Measurements from ENCODE around the gene LINGO3. TPM values are rescaled to one million over a fixed set of nuclear protein-coding genes. Genes with fewer than 3 reads are reported as not detected.

LINGO3 gene
- total RNA-seq, 1 donor from 2014 or later, result not detected

- Mint-ChIP-seq H3K27ac (ENCODE audit: unreplicated experiment) (no peak overlapping the region), H3K27me3 (ENCODE audit: low read depth) (no peaks in the 10 kb centered on the region), H3K4me1 (ENCODE audit: low read depth) (peaks cover 11% of the 10 kb centered on the region), H3K4me3 (ENCODE audit: unreplicated experiment) (no peak overlapping the region), H3K9me3 (ENCODE audit: low read depth) (peaks cover 7% of the 10 kb centered on the region), H3K36me3 (ENCODE audit: low read depth) (no peaks in the 10 kb centered on the region)
- DNase-seq (ENCODE audit: low spot score), result no peak
- TF ChIP-seq CTCF (IDR thresholded peaks at IDR 0.05), result no peak
Observed at GRCh38 chr19:2317756-2318155, 9.8 kb upstream of the LINGO3 start.

- no peak for DNase-seq (ENCODE audit: low spot score)
- no peak for TF ChIP-seq CTCF (IDR thresholded peaks at IDR 0.05)
- H3K4me1 Mint-ChIP-seq (ENCODE audit: low read depth), result peaks cover 11% of the 10 kb centered on the region
- H3K27me3 Mint-ChIP-seq (ENCODE audit: low read depth), result no peaks in the 10 kb centered on the region
- peaks cover 7% of the 10 kb centered on the region for H3K9me3 Mint-ChIP-seq (ENCODE audit: low read depth)
- no peak overlapping the region for H3K27ac Mint-ChIP-seq (ENCODE audit: unreplicated experiment)
- no peak overlapping the region for H3K4me3 Mint-ChIP-seq (ENCODE audit: unreplicated experiment)
- H3K36me3 Mint-ChIP-seq (ENCODE audit: low read depth), result no peaks in the 10 kb centered on the region
Observed at GRCh38 chr19:2317300-2317699, 9.3 kb upstream of the LINGO3 start.

GRCh38 chr19:2315818-2316353 lies 7.9 kb upstream of the LINGO3 start:
- H3K4me3 Mint-ChIP-seq (ENCODE audit: unreplicated experiment), result no peak overlapping the region

GRCh38 chr19:2315121-2315817 lies 7.3 kb upstream of the LINGO3 start:
- no peak for DNase-seq (ENCODE audit: low spot score)
- TF ChIP-seq CTCF (IDR thresholded peaks at IDR 0.05), result no peak
- no peak overlapping the region for H3K27ac Mint-ChIP-seq (ENCODE audit: unreplicated experiment)
- H3K36me3 Mint-ChIP-seq (ENCODE audit: low read depth), result no peaks in the 10 kb centered on the region
- H3K27me3 Mint-ChIP-seq (ENCODE audit: low read depth), result no peaks in the 10 kb centered on the region
- no peak overlapping the region for H3K4me3 Mint-ChIP-seq (ENCODE audit: unreplicated experiment)
- H3K4me1 Mint-ChIP-seq (ENCODE audit: low read depth), result peaks cover 11% of the 10 kb centered on the region
- H3K9me3 Mint-ChIP-seq (ENCODE audit: low read depth), result peaks cover 7% of the 10 kb centered on the region

More at GRCh38 chr19:2315818-2316353, 7.9 kb upstream of the LINGO3 start:
- H3K4me1 Mint-ChIP-seq (ENCODE audit: low read depth), result peaks cover 11% of the 10 kb centered on the region
- TF ChIP-seq CTCF (IDR thresholded peaks at IDR 0.05), result peak; percentile 85
- peak; percentile 90 for DNase-seq (ENCODE audit: low spot score)
- H3K27ac Mint-ChIP-seq (ENCODE audit: unreplicated experiment), result peak overlapping the region; percentile 54
- no peaks in the 10 kb centered on the region for H3K36me3 Mint-ChIP-seq (ENCODE audit: low read depth)
- no peaks in the 10 kb centered on the region for H3K27me3 Mint-ChIP-seq (ENCODE audit: low read depth)
- peaks cover 7% of the 10 kb centered on the region for H3K9me3 Mint-ChIP-seq (ENCODE audit: low read depth)

GRCh38 chr19:2312820-2313501 lies 5.0 kb upstream of the LINGO3 start:
- TF ChIP-seq CTCF (IDR thresholded peaks at IDR 0.05), result no peak
- H3K27ac Mint-ChIP-seq (ENCODE audit: unreplicated experiment), result no peak overlapping the region
- H3K27me3 Mint-ChIP-seq (ENCODE audit: low read depth), result peaks cover 1% of the 10 kb centered on the region
- no peak for DNase-seq (ENCODE audit: low spot score)
- no peaks in the 10 kb centered on the region for H3K36me3 Mint-ChIP-seq (ENCODE audit: low read depth)
- peaks cover 7% of the 10 kb centered on the region for H3K9me3 Mint-ChIP-seq (ENCODE audit: low read depth)
- no peak overlapping the region for H3K4me3 Mint-ChIP-seq (ENCODE audit: unreplicated experiment)
- peaks cover 20% of the 10 kb centered on the region for H3K4me1 Mint-ChIP-seq (ENCODE audit: low read depth)

Data from chondrocyte (in vitro differentiated cells).